T-helper 17 cell (primary cell): ENCODE measurements around the gene MKLN1. TPM values are rescaled to one million over a fixed set of nuclear protein-coding genes. Genes with fewer than 3 reads are reported as not detected.
"Not testable (repeated sequence)": the region's sequence is repeated elsewhere in the genome, so short reads cannot be mapped to it uniquely, and the experiment has no call there.

Experiments used
- ATAC-seq: fragments of 150-1000 bp; cut with Tn5 transposase; 2 replicates; pipeline ENCODE4 v1.10.0; 2021; ENCODE audit warnings: mild to moderate bottlenecking, moderate library complexity
- DNase-seq, 3 donors: peaks; one replicate each; pipeline versions ENCODE4 v3.0.0 to v3.0.0-alpha.2; 2020 to 2021
- H3K9me3 ChIP-seq: one replicate; pipeline ENCODE4 v1.7.0; 2013; ENCODE audit warnings: low read length, mild to moderate bottlenecking; ENCODE audit not compliant: control insufficient read depth, poor library complexity, severe bottlenecking
- H3K27ac Mint-ChIP-seq: one replicate; pipeline ENCODE4 v1.8.0; 2022; ENCODE audit warnings: mild to moderate bottlenecking, moderate library complexity, mixed read lengths
- H3K27me3 Mint-ChIP-seq: one replicate; pipeline ENCODE4 v1.8.0; 2022; ENCODE audit warnings: mixed read lengths
- H3K36me3 Mint-ChIP-seq: one replicate; pipeline ENCODE4 v1.8.0; 2022; ENCODE audit warnings: low read depth, mixed read lengths
- H3K4me1 Mint-ChIP-seq: one replicate; pipeline ENCODE4 v1.8.0; 2022; ENCODE audit warnings: mild to moderate bottlenecking, mixed read lengths
- H3K4me3 Mint-ChIP-seq: one replicate; pipeline ENCODE4 v1.8.0; 2022; ENCODE audit warnings: mild to moderate bottlenecking, moderate library complexity, mixed read lengths
- total RNA-seq, 4 donors: library from RNA in 2 of 4; stranded (reverse) in 2 of 4; gene quantifications; one replicate each; pipeline ENCODE4 v1.2.3 and lab custom pipeline; 2022 to 2026

MKLN1 gene
- total RNA-seq, 2 donors from 2014 or later, result 46.5 to 51.1 TPM

- peak overlapping the region; percentile 36 for H3K4me3 Mint-ChIP-seq
- DNase-seq, result no peak
- peaks cover 57% of the 10 kb centered on the region for H3K4me1 Mint-ChIP-seq
- no peak for ATAC-seq
- H3K27ac Mint-ChIP-seq, result peak overlapping the region; percentile 54
- no peaks in the 10 kb centered on the region for H3K27me3 Mint-ChIP-seq
- H3K36me3 Mint-ChIP-seq, result peaks cover 7% of the 10 kb centered on the region
- H3K9me3 ChIP-seq, result no peaks in the 10 kb centered on the region
Observed at GRCh38 chr7:131325179-131325840, 2.4 kb upstream of the MKLN1 start.

GRCh38 chr7:131326576-131326975 is 1.1 kb upstream of the MKLN1 start:
- no peaks in the 10 kb centered on the region for H3K27me3 Mint-ChIP-seq
- ATAC-seq (no peak), DNase-seq (no peak)
- peaks cover 6% of the 10 kb centered on the region for H3K36me3 Mint-ChIP-seq
- peak overlapping the region; percentile 97 for H3K4me3 Mint-ChIP-seq
- peaks cover 61% of the 10 kb centered on the region for H3K4me1 Mint-ChIP-seq
- H3K27ac Mint-ChIP-seq, result no peak overlapping the region
- no peaks in the 10 kb centered on the region for H3K9me3 ChIP-seq

GRCh38 chr7:131327049-131327625 is 539 bp upstream of the MKLN1 start:
- ATAC-seq, result peak; percentile 8
- H3K9me3 ChIP-seq, result no peaks in the 10 kb centered on the region
- H3K4me1 Mint-ChIP-seq, result peaks cover 59% of the 10 kb centered on the region
- H3K27me3 Mint-ChIP-seq, result no peaks in the 10 kb centered on the region
- peak in 1 of 3 donors; percentile 10 for DNase-seq
- H3K36me3 Mint-ChIP-seq, result peaks cover 6% of the 10 kb centered on the region
- peak overlapping the region; percentile 98 for H3K27ac Mint-ChIP-seq
- H3K4me3 Mint-ChIP-seq, result peak overlapping the region; percentile 97

- ATAC-seq, result no peak
- no peaks in the 10 kb centered on the region for H3K9me3 ChIP-seq
- H3K27ac Mint-ChIP-seq, result peak overlapping the region; percentile 98
- no peak for DNase-seq
- H3K4me3 Mint-ChIP-seq, result peak overlapping the region; percentile 97
- peaks cover 6% of the 10 kb centered on the region for H3K36me3 Mint-ChIP-seq
- peaks cover 53% of the 10 kb centered on the region for H3K4me1 Mint-ChIP-seq
- no peaks in the 10 kb centered on the region for H3K27me3 Mint-ChIP-seq
Observed at GRCh38 chr7:131328377-131329175, 900 bp downstream of the MKLN1 start.

GRCh38 chr7:131329176-131329570 is 1.5 kb downstream of the MKLN1 start:
- no peaks in the 10 kb centered on the region for H3K9me3 ChIP-seq
- H3K36me3 Mint-ChIP-seq, result peaks cover 6% of the 10 kb centered on the region
- peak overlapping the region; percentile 97 for H3K4me3 Mint-ChIP-seq
- no peaks in the 10 kb centered on the region for H3K27me3 Mint-ChIP-seq
- H3K27ac Mint-ChIP-seq, result peak overlapping the region; percentile 98
- ATAC-seq (no peak), DNase-seq (no peak)
- peaks cover 51% of the 10 kb centered on the region for H3K4me1 Mint-ChIP-seq

GRCh38 chr7:131330299-131330698 is 2.6 kb downstream of the MKLN1 start:
- no peak for ATAC-seq
- peaks cover 6% of the 10 kb centered on the region for H3K36me3 Mint-ChIP-seq
- no peak for DNase-seq
- peak overlapping the region; percentile 98 for H3K27ac Mint-ChIP-seq
- H3K4me1 Mint-ChIP-seq, result peaks cover 42% of the 10 kb centered on the region
- H3K9me3 ChIP-seq, result no peaks in the 10 kb centered on the region
- H3K27me3 Mint-ChIP-seq, result no peaks in the 10 kb centered on the region
- H3K4me3 Mint-ChIP-seq, result peak overlapping the region; percentile 52

- Mint-ChIP-seq H3K4me3 (no peak overlapping the region), H3K4me1 (peaks cover 33% of the 10 kb centered on the region)
Observed at GRCh38 chr7:131331806-131332205, 4.1 kb downstream of the MKLN1 start.

GRCh38 chr7:131332729-131333128 is 5.1 kb downstream of the MKLN1 start:
- peaks cover 28% of the 10 kb centered on the region for H3K4me1 Mint-ChIP-seq
- H3K36me3 Mint-ChIP-seq, H3K9me3 ChIP-seq, ATAC-seq, DNase-seq, H3K27me3 Mint-ChIP-seq, H3K27ac Mint-ChIP-seq, H3K4me3 Mint-ChIP-seq: not testable (repeated sequence)

More at GRCh38 chr7:131331806-131332205, 4.1 kb downstream of the MKLN1 start:
- ATAC-seq (no peak), DNase-seq (no peak)
- peaks cover 6% of the 10 kb centered on the region for H3K36me3 Mint-ChIP-seq
- H3K9me3 ChIP-seq, result no peaks in the 10 kb centered on the region
- no peaks in the 10 kb centered on the region for H3K27me3 Mint-ChIP-seq
- H3K27ac Mint-ChIP-seq, result no peak overlapping the region

- DNase-seq, result no peak
- H3K36me3 Mint-ChIP-seq, result no peaks in the 10 kb centered on the region
Observed at GRCh38 chr7:131335639-131336381, 8.1 kb downstream of the MKLN1 start.

GRCh38 chr7:131336956-131337355 is 9.3 kb downstream of the MKLN1 start:
- Mint-ChIP-seq H3K36me3 (no peaks in the 10 kb centered on the region), H3K4me3 (no peak overlapping the region), H3K27ac (no peak overlapping the region), H3K4me1 (peaks cover 10% of the 10 kb centered on the region), H3K27me3 (no peaks in the 10 kb centered on the region)
- DNase-seq (no peak), ATAC-seq (no peak)
- H3K9me3 ChIP-seq, result no peaks in the 10 kb centered on the region

More at GRCh38 chr7:131335639-131336381, 8.1 kb downstream of the MKLN1 start:
- H3K4me3 Mint-ChIP-seq, result no peak overlapping the region
- H3K27me3 Mint-ChIP-seq, result no peaks in the 10 kb centered on the region
- ATAC-seq, result no peak
- H3K9me3 ChIP-seq, result no peaks in the 10 kb centered on the region
- peaks cover 9% of the 10 kb centered on the region for H3K4me1 Mint-ChIP-seq
- H3K27ac Mint-ChIP-seq, result no peak overlapping the region

- no peaks in the 10 kb centered on the region for H3K36me3 Mint-ChIP-seq
- no peak for ATAC-seq
Observed at GRCh38 chr7:131338173-131338572, 10.5 kb downstream of the MKLN1 start.

GRCh38 chr7:131338691-131339390 is 11.2 kb downstream of the MKLN1 start:
- DNase-seq (no peak), ATAC-seq (no peak)
- Mint-ChIP-seq H3K27me3 (no peaks in the 10 kb centered on the region), H3K4me3 (no peak overlapping the region), H3K27ac (no peak overlapping the region), H3K36me3 (no peaks in the 10 kb centered on the region), H3K4me1 (peaks cover 15% of the 10 kb centered on the region)
- no peaks in the 10 kb centered on the region for H3K9me3 ChIP-seq

More at GRCh38 chr7:131338173-131338572, 10.5 kb downstream of the MKLN1 start:
- H3K4me3 Mint-ChIP-seq, result no peak overlapping the region
- H3K9me3 ChIP-seq, result no peaks in the 10 kb centered on the region
- DNase-seq, result no peak
- H3K27ac Mint-ChIP-seq, result no peak overlapping the region
- no peaks in the 10 kb centered on the region for H3K27me3 Mint-ChIP-seq
- H3K4me1 Mint-ChIP-seq, result peaks cover 15% of the 10 kb centered on the region
